Neural crest cell (in vitro differentiated cells): ENCODE results near the gene DENND5B. TPM values are rescaled to one million over a fixed set of nuclear protein-coding genes. Genes with fewer than 3 reads are reported as not detected.
A peak's percentile ranks its signal among the peaks of the same experiment; 100 is the strongest.
"Not testable (repeated sequence)": the region's sequence is repeated elsewhere in the genome, so short reads cannot be mapped to it uniquely, and the experiment has no call there.

ENCODE experiments used
- DNase-seq: peaks from one replicate; pipeline ENCODE4 v3.0.0; 2021; ENCODE audit warnings: low read depth, mixed read lengths, low spot score
- H3K27ac Mint-ChIP-seq: one replicate; pipeline ENCODE4 v1.8.0; 2021; ENCODE audit warnings: mild to moderate bottlenecking, mixed read lengths; ENCODE audit not compliant: unreplicated experiment
- H3K27me3 Mint-ChIP-seq: 2 replicates; pipeline ENCODE4 v1.8.0; 2021; ENCODE audit warnings: low read depth, mild to moderate bottlenecking, mixed read lengths
- H3K36me3 Mint-ChIP-seq: 2 replicates; pipeline ENCODE4 v1.8.0; 2021; ENCODE audit warnings: low read depth, mild to moderate bottlenecking, mixed read lengths
- H3K4me1 Mint-ChIP-seq: 2 replicates; pipeline ENCODE4 v1.8.0; 2021; ENCODE audit warnings: mixed read lengths
- H3K4me3 Mint-ChIP-seq: one replicate; pipeline ENCODE4 v1.8.0; 2021; ENCODE audit warnings: mild to moderate bottlenecking, mixed read lengths
- H3K9me3 Mint-ChIP-seq: 2 replicates; pipeline ENCODE4 v1.8.0; 2021; ENCODE audit warnings: mixed read lengths
- CTCF ChIP-seq: fragments of 200-600 bp; sonication (generic); conservative IDR thresholded peaks from 2 replicates; pipeline ENCODE4 v1.5.0; 2021; ENCODE audit warnings: antibody characterized with exemption, mild to moderate bottlenecking
- total RNA-seq: library from RNA; stranded (reverse); gene quantifications from 2 replicates; pipeline ENCODE4 v1.2.1, GENCODE V29; 2021

The DENND5B gene
- total RNA-seq, 1 donor from 2014 or later, result 33.2 TPM

- H3K27ac Mint-ChIP-seq, result no peak overlapping the region
- H3K4me3 Mint-ChIP-seq, result no peak overlapping the region
- DNase-seq, result no peak
- peaks cover 3% of the 10 kb centered on the region for H3K36me3 Mint-ChIP-seq
- no peak for TF ChIP-seq CTCF
- no peaks in the 10 kb centered on the region for H3K27me3 Mint-ChIP-seq
- H3K4me1 Mint-ChIP-seq, result no peaks in the 10 kb centered on the region
- H3K9me3 Mint-ChIP-seq, result no peaks in the 10 kb centered on the region
Measured at GRCh38 chr12:31412292-31412801, 178.6 kb downstream of the DENND5B start.

- no peak for DNase-seq
- Mint-ChIP-seq H3K36me3 (peaks cover 3% of the 10 kb centered on the region), H3K9me3 (no peaks in the 10 kb centered on the region), H3K4me1 (no peaks in the 10 kb centered on the region), H3K27me3 (no peaks in the 10 kb centered on the region), H3K4me3 (no peak overlapping the region), H3K27ac (no peak overlapping the region)
- no peak for TF ChIP-seq CTCF
Measured at GRCh38 chr12:31408763-31409162, 182.2 kb downstream of the DENND5B start.

- Mint-ChIP-seq H3K27ac (no peak overlapping the region), H3K4me1 (peaks cover 5% of the 10 kb centered on the region), H3K27me3 (no peaks in the 10 kb centered on the region), H3K9me3 (no peaks in the 10 kb centered on the region), H3K36me3 (no peaks in the 10 kb centered on the region), H3K4me3 (no peak overlapping the region)
- DNase-seq, result no peak
- TF ChIP-seq CTCF, result no peak
Measured at GRCh38 chr12:31407562-31407961, 183.4 kb downstream of the DENND5B start.

- Mint-ChIP-seq H3K9me3 (no peaks in the 10 kb centered on the region), H3K27me3 (no peaks in the 10 kb centered on the region), H3K4me3 (no peak overlapping the region), H3K4me1 (peaks cover 5% of the 10 kb centered on the region), H3K27ac (no peak overlapping the region), H3K36me3 (no peaks in the 10 kb centered on the region)
- DNase-seq, result no peak
- no peak for TF ChIP-seq CTCF
Measured at GRCh38 chr12:31406345-31406744, 184.6 kb downstream of the DENND5B start.

- TF ChIP-seq CTCF, result no peak
- no peak overlapping the region for H3K4me3 Mint-ChIP-seq
- no peaks in the 10 kb centered on the region for H3K9me3 Mint-ChIP-seq
- no peaks in the 10 kb centered on the region for H3K36me3 Mint-ChIP-seq
- H3K27me3 Mint-ChIP-seq, result no peaks in the 10 kb centered on the region
- peaks cover 5% of the 10 kb centered on the region for H3K4me1 Mint-ChIP-seq
- no peak for DNase-seq
- no peak overlapping the region for H3K27ac Mint-ChIP-seq
Measured at GRCh38 chr12:31405021-31405420, 185.9 kb downstream of the DENND5B start.

- H3K27ac Mint-ChIP-seq, H3K27me3 Mint-ChIP-seq, H3K9me3 Mint-ChIP-seq, H3K4me1 Mint-ChIP-seq, H3K4me3 Mint-ChIP-seq, H3K36me3 Mint-ChIP-seq: not testable (repeated sequence)
- peak; percentile 99 for TF ChIP-seq CTCF
- DNase-seq, result peak; percentile 49
Measured at GRCh38 chr12:31403099-31403607, 187.8 kb downstream of the DENND5B start.
